GM21576 (cell line): ENCODE measurements around the gene HDAC4.

Experiments used
- ATAC-seq: cut with Tn5 transposase; IDR thresholded peaks from one replicate; pipeline ENCODE4 v1.9.1; 2021; ENCODE audit warnings: mild to moderate bottlenecking, moderate library complexity; ENCODE audit not compliant: unreplicated experiment

HDAC4 gene

DNA sequence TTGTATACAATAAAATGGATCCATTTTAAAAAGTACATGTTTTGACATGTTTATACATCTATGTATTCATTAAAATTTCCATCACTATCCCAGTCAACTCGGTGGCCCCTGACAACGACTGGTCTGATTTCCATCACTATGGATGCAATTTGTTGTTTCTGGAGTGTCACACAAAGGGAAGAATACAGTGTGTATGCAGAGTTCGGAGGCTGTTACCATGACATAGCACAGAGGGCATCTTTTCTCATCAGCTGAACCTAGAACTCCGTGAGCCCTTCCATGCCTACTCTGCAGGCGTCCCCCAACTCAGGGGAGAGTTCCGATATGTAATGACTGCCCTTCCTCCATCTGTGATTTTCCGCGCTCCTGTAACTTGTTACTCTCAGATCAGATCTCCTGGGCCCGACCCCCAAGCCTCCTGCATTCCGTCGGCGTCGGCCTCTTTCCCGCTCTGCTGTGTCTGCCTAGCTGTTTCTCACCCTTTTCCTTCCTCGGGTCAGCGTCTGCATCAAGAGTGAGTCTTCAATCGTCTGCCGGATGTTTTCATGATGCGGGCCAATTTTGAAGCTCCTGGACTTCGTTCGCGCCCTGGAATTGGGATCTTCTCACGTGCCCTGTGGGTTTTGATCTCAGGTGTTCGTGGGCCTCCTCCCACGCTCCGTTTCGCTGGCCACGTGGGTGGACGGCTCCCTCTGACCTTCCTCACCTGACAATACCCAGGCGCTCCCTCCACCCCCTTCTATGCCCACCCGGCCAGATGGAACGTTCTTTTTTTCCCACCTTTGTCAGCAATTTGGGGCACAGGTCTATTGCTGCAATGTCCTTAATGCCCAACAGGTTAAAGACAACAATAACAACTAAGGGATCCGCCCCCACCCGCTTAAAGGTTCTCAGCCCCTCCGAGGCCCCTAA, 391.9 kb downstream of the HDAC4 start:
- no peak for ATAC-seq

- no peak for ATAC-seq
These were observed 392.8 kb downstream of the HDAC4 start for GRCh38 chr2:239008004-239008403.

GRCh38 chr2:239006622-239007285, 394.1 kb downstream of the HDAC4 start:
- ATAC-seq = no peak

GRCh38 chr2:239005586-239005985, 395.2 kb downstream of the HDAC4 start:
- no peak for ATAC-seq

DNA sequence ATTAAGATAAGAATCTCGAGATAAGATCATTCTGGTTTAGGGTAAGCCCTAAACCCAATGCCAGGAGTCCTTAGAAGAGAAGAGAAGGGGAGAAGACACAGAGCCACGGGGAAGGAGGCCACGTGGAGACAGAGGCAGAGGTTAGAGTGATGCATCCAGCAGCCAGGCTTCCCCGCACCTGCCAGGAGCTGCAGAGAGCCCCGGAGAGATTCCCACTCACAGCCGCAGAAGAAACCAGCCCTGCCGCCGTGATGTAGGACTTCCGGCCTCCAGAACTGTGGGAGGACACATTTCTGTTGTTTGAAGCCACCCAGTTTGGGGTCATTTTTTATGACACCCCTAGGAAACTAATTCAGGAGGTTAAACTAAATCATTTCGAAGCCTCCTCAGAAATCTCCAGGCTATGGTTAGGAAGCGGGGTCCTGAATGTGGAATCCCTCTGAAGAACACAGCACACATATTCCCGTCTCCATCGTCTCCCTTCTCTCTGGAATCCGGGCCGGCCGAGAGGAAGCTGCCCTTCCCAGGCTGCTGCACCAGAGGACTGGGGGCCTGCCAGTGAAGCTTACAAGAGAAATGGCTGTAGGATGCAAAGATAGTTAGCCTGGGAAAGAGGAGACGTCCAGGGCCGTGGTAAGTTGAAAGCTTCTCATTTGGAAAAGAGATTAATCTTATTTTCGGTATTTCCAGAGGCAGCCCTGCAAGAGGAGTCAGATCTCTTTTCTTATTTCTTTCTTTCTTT, 396.4 kb downstream of the HDAC4 start:
- no peak for ATAC-seq

GRCh38 chr2:239003624-239004273, 397.1 kb downstream of the HDAC4 start:
- ATAC-seq = no peak

DNA sequence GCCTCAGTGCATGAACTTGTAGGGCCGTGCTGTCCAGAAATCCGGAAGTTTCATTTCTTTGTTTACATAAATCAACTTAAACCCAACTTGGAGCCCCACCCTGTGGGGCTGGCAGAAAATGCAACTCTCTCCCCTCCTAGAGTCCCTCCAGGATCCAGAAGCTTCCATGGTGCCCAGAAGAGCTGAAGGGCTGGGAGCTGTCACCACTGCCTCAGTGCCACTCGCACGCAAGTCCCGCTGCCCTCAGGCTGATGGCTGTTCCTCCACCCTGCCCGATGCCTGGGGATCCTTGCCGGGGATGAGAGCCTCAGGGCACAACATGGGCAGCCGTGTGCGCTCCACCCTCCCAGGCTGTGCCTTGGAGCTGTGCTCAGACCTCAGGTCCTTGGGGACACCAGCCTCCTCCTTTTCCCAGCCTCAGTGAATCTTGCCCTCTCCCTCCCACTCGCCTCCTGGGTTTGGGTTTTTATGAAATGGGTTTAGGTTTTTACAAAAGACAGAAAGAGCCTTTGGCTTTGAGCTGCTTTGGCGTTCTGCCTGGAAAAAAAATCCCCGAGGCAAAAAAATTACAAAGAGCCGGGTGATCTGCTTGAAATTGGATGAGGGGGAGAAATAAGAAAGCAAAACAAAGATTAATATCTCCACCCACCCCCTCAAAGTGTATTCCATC, 397.7 kb downstream of the HDAC4 start:
- no peak for ATAC-seq

DNA sequence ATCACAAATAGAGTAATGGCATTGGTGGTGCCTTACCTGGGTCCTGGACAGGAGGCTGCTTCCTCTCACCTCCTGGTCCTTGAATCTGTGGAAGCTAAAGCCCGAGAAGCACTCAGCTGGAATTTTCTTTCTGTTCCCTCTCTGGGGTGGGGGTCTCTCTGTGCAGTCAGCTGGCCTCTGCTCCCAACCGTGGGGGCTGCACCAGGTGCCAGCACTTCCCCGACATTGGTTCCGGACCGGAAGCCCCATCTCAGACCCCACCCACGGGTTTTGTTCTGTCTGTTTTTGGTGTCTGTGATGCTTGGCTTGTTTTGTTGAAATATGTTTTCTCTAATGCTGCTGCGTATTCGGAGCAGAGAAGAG, 398.2 kb downstream of the HDAC4 start:
- no peak for ATAC-seq

- ATAC-seq = no peak
These were observed 399.0 kb downstream of the HDAC4 start for GRCh38 chr2:239001794-239002193.

GRCh38 chr2:239000500-239001073, 400.2 kb downstream of the HDAC4 start:
- ATAC-seq = no peak

DNA sequence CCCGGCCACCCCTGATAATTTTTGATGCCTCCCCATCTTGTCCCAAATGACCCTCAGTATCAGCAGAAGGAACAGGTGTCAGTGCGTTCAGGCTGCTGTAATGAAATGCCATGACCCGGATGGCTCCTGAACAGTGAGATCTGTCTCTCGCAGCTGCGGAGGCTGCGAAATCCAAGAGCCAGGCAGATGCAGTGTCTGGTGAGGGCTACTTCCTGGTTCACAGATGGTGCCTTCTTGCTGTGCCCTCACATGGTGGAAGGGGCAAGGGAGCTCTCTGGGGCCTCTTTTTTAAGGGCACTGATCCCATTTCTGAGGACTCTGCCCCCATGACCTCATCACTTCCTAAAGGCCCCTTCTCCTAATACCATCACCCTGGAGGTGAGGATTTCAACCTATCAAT, 400.7 kb downstream of the HDAC4 start:
- no peak for ATAC-seq

GRCh38 chr2:238999291-238999741, 401.5 kb downstream of the HDAC4 start:
- ATAC-seq = no peak

GRCh38 chr2:238998801-238999200, 402.0 kb downstream of the HDAC4 start:
- no peak for ATAC-seq
